ENCODE results near the gene EDRF1.

The EDRF1 gene

DNA sequence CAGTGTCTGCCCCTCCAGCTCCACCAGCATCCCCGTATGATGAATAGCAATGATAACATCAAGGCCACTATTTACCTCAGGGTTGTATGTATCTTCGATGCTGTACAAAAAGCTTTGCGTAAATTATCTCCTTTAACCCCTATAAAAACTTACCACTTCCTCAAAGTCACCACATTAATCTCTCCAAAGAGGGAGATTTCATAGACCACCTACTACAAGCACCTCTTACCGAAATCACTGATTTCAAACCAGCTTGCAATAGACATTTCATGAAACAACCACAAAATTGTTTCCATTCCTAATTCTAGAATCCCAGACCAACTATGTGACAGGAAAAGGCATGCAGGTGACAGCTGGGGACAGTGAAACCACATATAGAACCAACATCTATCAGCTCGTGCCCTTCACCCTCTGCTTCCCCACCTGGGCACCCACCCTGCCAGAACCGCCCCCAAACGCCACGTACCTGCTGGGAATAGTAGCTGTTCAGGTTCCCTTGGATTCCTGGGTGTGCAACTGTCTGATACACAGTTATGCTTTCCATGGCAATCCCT is 76.2 kb downstream of the EDRF1 start:
- in situ Hi-C loops (cut with HindIII; ENCODE audit: low sequenced_read_pairs): no loop called here
- no peak for TF ChIP-seq CTCF (IDR thresholded peaks at IDR 0.05; ENCODE audit: low read depth, low read length, missing control alignments)

DNA sequence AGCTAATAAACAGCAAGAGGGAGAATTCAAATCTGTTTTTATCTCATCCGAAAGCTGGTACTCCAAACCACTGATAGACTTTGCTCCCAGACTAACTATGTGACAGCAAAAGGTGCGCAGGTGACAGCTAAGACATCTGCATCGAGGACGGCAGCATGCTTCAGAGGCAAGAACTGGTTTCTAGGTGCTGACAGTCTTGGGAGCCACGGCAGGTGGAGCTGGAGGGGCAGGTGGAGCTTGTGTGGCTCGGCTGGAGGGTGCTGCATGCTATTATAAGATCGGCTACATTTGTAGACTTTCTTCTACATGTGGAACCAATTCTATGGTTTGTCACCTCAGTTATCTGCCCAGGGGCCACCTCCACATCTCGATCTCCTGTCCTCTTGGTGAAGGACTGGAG is 77.9 kb downstream of the EDRF1 start:
- no peak for TF ChIP-seq CTCF (IDR thresholded peaks at IDR 0.05; ENCODE audit: low read depth, low read length, missing control alignments)
- no peak for DNase-seq (ENCODE audit: low read depth)
- in situ Hi-C loops (cut with HindIII; ENCODE audit: low sequenced_read_pairs): no loop called here
- H3K4me3 ChIP-seq (ENCODE audit: low read depth, low read length): no peak overlapping the region

More for the DNA sequence above, 76.2 kb downstream of the EDRF1 start:
- no peak overlapping the region for H3K4me3 ChIP-seq (ENCODE audit: low read depth, low read length)
- no peak for DNase-seq (ENCODE audit: low read depth)

GRCh38 chr10:125797994-125798662 is 78.6 kb downstream of the EDRF1 start:
- DNase-seq (ENCODE audit: low read depth): no peak
- H3K4me3 ChIP-seq (ENCODE audit: low read depth, low read length): no peak overlapping the region
- in situ Hi-C loops (cut with HindIII; ENCODE audit: low sequenced_read_pairs): no loop called here
- TF ChIP-seq CTCF (IDR thresholded peaks at IDR 0.05; ENCODE audit: low read depth, low read length, missing control alignments): no peak

- in situ Hi-C loops (cut with HindIII; ENCODE audit: low sequenced_read_pairs): no loop called here
- DNase-seq (ENCODE audit: low read depth): no peak
- H3K4me3 ChIP-seq (ENCODE audit: low read depth, low read length): no peak overlapping the region
- no peak for TF ChIP-seq CTCF (IDR thresholded peaks at IDR 0.05; ENCODE audit: low read depth, low read length, missing control alignments)
Measured at GRCh38 chr10:125799451-125800182, 80.1 kb downstream of the EDRF1 start.

GRCh38 chr10:125801574-125801973 is 82.1 kb downstream of the EDRF1 start:
- no peak overlapping the region for H3K4me3 ChIP-seq (ENCODE audit: low read depth, low read length)
- no peak for DNase-seq (ENCODE audit: low read depth)
- TF ChIP-seq CTCF (IDR thresholded peaks at IDR 0.05; ENCODE audit: low read depth, low read length, missing control alignments): no peak
- in situ Hi-C loops (cut with HindIII; ENCODE audit: low sequenced_read_pairs): no loop called here

GRCh38 chr10:125802131-125802530 is 82.6 kb downstream of the EDRF1 start:
- in situ Hi-C loops (cut with HindIII; ENCODE audit: low sequenced_read_pairs): no loop called here
- no peak for TF ChIP-seq CTCF (IDR thresholded peaks at IDR 0.05; ENCODE audit: low read depth, low read length, missing control alignments)
- H3K4me3 ChIP-seq (ENCODE audit: low read depth, low read length): no peak overlapping the region
- no peak for DNase-seq (ENCODE audit: low read depth)
